ENCODE results near the gene ALG3. TPM values are rescaled to one million over a fixed set of nuclear protein-coding genes. Genes with fewer than 3 reads are reported as not detected.

ALG3 gene
- total and polyA plus RNA-seq, 9 of the 15 experiments (the other 6 are each of a cell fraction or from before 2014, with no cell fraction given): 37.5 to 107 (median 80.1) TPM

GRCh38 chr3:184230603-184231528, 17.9 kb downstream of the ALG3 start:
- TF ChIP-seq BMI1 (IDR thresholded peaks at IDR 0.05; ENCODE audit: low read length): no peak
- TF ChIP-seq HOXB6 (CRISPR knock-in tag; IDR thresholded peaks at IDR 0.05; ENCODE audit: borderline replicate concordance): no peak
- TF ChIP-seq, protein P1, sequence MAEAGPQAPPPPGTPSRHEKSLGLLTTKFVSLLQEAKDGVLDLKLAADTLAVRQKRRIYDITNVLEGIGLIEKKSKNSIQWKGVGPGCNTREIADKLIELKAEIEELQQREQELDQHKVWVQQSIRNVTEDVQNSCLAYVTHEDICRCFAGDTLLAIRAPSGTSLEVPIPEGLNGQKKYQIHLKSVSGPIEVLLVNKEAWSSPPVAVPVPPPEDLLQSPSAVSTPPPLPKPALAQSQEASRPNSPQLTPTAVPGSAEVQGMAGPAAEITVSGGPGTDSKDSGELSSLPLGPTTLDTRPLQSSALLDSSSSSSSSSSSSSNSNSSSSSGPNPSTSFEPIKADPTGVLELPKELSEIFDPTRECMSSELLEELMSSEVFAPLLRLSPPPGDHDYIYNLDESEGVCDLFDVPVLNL (CRISPR knock-in tag; IDR thresholded peaks at IDR 0.05; ENCODE audit: low read depth): no peak
- no peak for TF ChIP-seq ZNF644 (tag; IDR thresholded peaks at IDR 0.05; ENCODE audit: low read depth)
- TF ChIP-seq FOXJ3 (CRISPR knock-in tag; IDR thresholded peaks at IDR 0.05): no peak
- TF ChIP-seq, protein P2, sequence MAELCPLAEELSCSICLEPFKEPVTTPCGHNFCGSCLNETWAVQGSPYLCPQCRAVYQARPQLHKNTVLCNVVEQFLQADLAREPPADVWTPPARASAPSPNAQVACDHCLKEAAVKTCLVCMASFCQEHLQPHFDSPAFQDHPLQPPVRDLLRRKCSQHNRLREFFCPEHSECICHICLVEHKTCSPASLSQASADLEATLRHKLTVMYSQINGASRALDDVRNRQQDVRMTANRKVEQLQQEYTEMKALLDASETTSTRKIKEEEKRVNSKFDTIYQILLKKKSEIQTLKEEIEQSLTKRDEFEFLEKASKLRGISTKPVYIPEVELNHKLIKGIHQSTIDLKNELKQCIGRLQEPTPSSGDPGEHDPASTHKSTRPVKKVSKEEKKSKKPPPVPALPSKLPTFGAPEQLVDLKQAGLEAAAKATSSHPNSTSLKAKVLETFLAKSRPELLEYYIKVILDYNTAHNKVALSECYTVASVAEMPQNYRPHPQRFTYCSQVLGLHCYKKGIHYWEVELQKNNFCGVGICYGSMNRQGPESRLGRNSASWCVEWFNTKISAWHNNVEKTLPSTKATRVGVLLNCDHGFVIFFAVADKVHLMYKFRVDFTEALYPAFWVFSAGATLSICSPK (IDR thresholded peaks at IDR 0.05; ENCODE audit: borderline replicate concordance): no peak
- no peak for TF ChIP-seq PTRF (tag; IDR thresholded peaks at IDR 0.05)
- TF ChIP-seq ETV6 (IDR thresholded peaks at IDR 0.05; ENCODE audit: borderline replicate concordance in 1 of 2, low read depth in 2 of 2, low read length in 1 of 2): no peak
- no peak for TF ChIP-seq ETV6 (CRISPR knock-in tag; IDR thresholded peaks at IDR 0.05; ENCODE audit: borderline replicate concordance)
- no peak for TF ChIP-seq NFIC (IDR thresholded peaks at IDR 0.05)
- no peak for TF ChIP-seq CTBP1 (IDR thresholded peaks at IDR 0.05; ENCODE audit: borderline replicate concordance)
- no peak for TF ChIP-seq ERF (CRISPR knock-in tag; IDR thresholded peaks at IDR 0.05)
- TF ChIP-seq NFIX (CRISPR knock-in tag; IDR thresholded peaks at IDR 0.05; ENCODE audit: low read depth): no peak
- TF ChIP-seq PHTF2 (CRISPR knock-in tag; IDR thresholded peaks at IDR 0.05): no peak

More at GRCh38 chr3:184230603-184231528, 17.9 kb downstream of the ALG3 start:
- no TSS peak for BruUV-seq (replicated peaks)
- FAIRE-seq (no peak), ATAC-seq (no peak), DNase-seq (ENCODE audit: extremely low read depth in 1 of 4, low spot score in 3 of 4) (no peak)
- Histone ChIP-seq H3K79me2 (ENCODE audit: control insufficient read depth, insufficient read depth, low read length) (no peaks in the 10 kb centered on the region), H3K36me3 (ENCODE audit: control insufficient read depth, insufficient read depth, low read length) (no peaks in the 10 kb centered on the region), H2AFZ (ENCODE audit: low read depth, low read length) (no peak overlapping the region), H3K9me3 (replicated peaks; ENCODE audit: control insufficient read depth, insufficient read depth, low read depth, low read length) (no peaks in the 10 kb centered on the region), H4K20me1 (replicated peaks; ENCODE audit: control insufficient read depth, insufficient read depth, low read length) (peaks cover 15% of the 10 kb centered on the region), H3K4me2 (ENCODE audit: insufficient read depth, low read length) (no peak overlapping the region), H3K27me3 (ENCODE audit: control insufficient read depth in 2 of 2, insufficient read depth in 2 of 2, low read length in 2 of 2) (peaks cover 44 to 69% of the 10 kb centered on the region in 2 experiments), H3K9ac (ENCODE audit: insufficient read depth in 1 of 2, low read depth in 2 of 2, low read length in 2 of 2) (no peak overlapping the region), H3K4me1 (replicated peaks in 1 of 2; ENCODE audit: control insufficient read depth in 2 of 2, insufficient read depth in 2 of 2, low read length in 2 of 2) (peaks cover 0 to 33% of the 10 kb centered on the region in 2 experiments; a peak in 3 of 5 replicates), H3K4me3 (no peak overlapping the region), H3K27ac (ENCODE audit: extremely low read depth, low read depth, low read length) (no peak overlapping the region), H3K9me1 (ENCODE audit: control insufficient read depth, insufficient read depth, low read length) (no peaks in the 10 kb centered on the region)
- CTCF ChIA-PET (ENCODE audit: low intra/inter-chr PET ratio): no interaction called here
- in situ Hi-C loops (cut with MboI) (no loop called here), intact Hi-C loops (cut with micrococcal nuclease) (no loop called here)
- POLR2A ChIA-PET: interaction anchor here (0.6 to 1.7 kb wide), 3 partner anchors 9 to 519 kb away, joined by 3 to 6 read pairs (median 3); no protein-coding TSS in a partner anchor
- WGBS (ENCODE audit: insufficient coverage, low coverage, missing lambda C conversion rate): 39% methylated on average over 13 of the region's 79 CpGs

Measured in K562 (cell line).